Lower leg skin (tissue), 4 donors: Measurements from ENCODE around the gene MYH15. TPM values are rescaled to one million over a fixed set of nuclear protein-coding genes. Genes with fewer than 3 reads are reported as not detected.
"Not testable (repeated sequence)": the region's sequence is repeated elsewhere in the genome, so short reads cannot be mapped to it uniquely, and the experiment has no call there.

Experiments used
- DNase-seq, 2 donors: peaks; one replicate each; pipeline ENCODE4 v3.0.0-alpha.2; 2019; ENCODE audit warnings: low spot score in 2 of 2
- H3K4me3 ChIP-seq: fragments of 200-600 bp; sonication (generic); 2 replicates; pipeline ENCODE4 v1.5.1; 2017; ENCODE audit warnings: mild to moderate bottlenecking, low read depth; ENCODE audit not compliant: poor library complexity, severe bottlenecking
- POLR2A ChIP-seq, 2 donors: fragments of 450-650 bp; IDR thresholded peaks; one replicate each; pipeline ENCODE4 v1.6.1; 2016 to 2017; ENCODE audit warnings: antibody characterized with exemption in 2 of 2, mild to moderate bottlenecking in 1 of 2, moderate library complexity in 1 of 2
- WGBS, 2 donors: methylation state at CpG; one replicate each; pipeline ENCODE4 v1.1.5; 2018; 5-methylcytosine and 5-hydroxymethylcytosine counted together
- intact Hi-C: fragments of 100-400 bp; cut with DNase I; formaldehyde crosslinking; loops from one replicate; pipeline ENCODE4 v1.15.0; 2023; ENCODE audit warnings: low total_unique reads
- total RNA-seq, 4 donors: library from RNA; depleted of rRNA; stranded (reverse); fragments of >200 nt; gene quantifications; one replicate each; pipeline ENCODE4 v1.1.0, GENCODE V29; 2016
- TF ChIP-seq, protein P1 (sequence below), 3 donors: fragments of 450-650 bp; IDR thresholded peaks; one replicate each; pipeline ENCODE4 v1.5.1; 2016; ENCODE audit warnings: antibody characterized with exemption in 3 of 3, mild to moderate bottlenecking in 3 of 3, moderate library complexity in 2 of 3

The MYH15 gene
- total RNA-seq, 4 donors from 2014 or later: 0.04 to 0.88 (median 0.27) TPM

DNA sequence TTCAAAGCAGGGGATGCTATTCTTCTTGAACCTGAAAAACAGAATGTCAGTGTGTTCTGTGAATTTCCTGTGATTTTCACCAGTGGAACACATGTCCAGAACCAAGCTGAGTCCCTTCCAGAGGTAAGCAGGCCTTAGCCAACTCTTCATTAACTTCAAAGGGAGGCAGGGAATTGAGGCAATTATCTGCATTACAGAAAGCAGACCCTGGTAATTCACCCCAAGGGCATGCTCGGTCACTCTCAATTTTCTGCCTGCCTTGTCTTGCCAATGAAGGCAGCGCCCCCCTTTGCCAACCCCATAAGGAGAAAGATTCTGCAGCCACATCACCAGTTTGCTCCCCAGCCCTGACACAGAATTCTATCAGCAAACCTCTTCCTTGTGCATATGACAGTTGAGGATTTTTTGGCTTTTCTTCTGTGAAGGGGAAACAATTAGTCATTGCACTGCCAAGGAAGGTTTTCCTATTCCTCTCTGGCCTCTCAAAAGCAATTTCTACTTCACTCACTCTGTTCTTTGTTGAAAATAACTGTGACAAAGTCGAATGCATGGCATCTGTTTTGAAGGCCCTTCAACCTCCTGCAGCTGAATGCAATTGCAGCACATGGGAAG, 128.8 kb downstream of the MYH15 start:
- WGBS, 2 donors: 55 to 66% methylated on average over 3 of the region's 3 CpGs
- DNase-seq: no peak
- intact Hi-C loops: no loop called here
- TF ChIP-seq, protein P1, sequence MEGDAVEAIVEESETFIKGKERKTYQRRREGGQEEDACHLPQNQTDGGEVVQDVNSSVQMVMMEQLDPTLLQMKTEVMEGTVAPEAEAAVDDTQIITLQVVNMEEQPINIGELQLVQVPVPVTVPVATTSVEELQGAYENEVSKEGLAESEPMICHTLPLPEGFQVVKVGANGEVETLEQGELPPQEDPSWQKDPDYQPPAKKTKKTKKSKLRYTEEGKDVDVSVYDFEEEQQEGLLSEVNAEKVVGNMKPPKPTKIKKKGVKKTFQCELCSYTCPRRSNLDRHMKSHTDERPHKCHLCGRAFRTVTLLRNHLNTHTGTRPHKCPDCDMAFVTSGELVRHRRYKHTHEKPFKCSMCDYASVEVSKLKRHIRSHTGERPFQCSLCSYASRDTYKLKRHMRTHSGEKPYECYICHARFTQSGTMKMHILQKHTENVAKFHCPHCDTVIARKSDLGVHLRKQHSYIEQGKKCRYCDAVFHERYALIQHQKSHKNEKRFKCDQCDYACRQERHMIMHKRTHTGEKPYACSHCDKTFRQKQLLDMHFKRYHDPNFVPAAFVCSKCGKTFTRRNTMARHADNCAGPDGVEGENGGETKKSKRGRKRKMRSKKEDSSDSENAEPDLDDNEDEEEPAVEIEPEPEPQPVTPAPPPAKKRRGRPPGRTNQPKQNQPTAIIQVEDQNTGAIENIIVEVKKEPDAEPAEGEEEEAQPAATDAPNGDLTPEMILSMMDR (IDR thresholded peaks at IDR 0.05): no peak
- no peak for TF ChIP-seq POLR2A (IDR thresholded peaks at IDR 0.05)
- H3K4me3 ChIP-seq: no peak overlapping the region

- no peak overlapping the region for H3K4me3 ChIP-seq
- TF ChIP-seq, protein P1 (IDR thresholded peaks at IDR 0.05): no peak
- no peak for TF ChIP-seq POLR2A (IDR thresholded peaks at IDR 0.05)
- DNase-seq: no peak
- WGBS, 2 donors: 89 to 97% methylated on average over 7 of the region's 7 CpGs
- intact Hi-C loops: no loop called here
These were observed 130.1 kb downstream of the MYH15 start for GRCh38 chr3:108380128-108380795.

DNA sequence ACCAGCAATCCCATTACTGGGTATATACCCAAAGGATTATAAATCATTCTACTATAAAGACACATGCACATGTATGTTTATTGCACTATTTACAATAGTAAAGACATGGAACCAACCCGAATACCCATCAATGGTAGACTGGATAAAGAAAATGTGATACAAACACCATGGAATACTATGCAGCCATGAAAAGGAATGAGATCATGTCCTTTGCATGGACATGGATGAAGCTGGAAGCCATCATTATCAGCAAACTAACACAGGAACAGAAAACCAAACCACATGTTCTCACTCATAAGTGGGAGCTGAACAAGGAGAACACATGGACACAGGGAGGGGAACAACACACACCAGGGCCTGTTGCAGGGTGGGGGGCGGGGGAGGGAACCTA, 131.4 kb downstream of the MYH15 start:
- DNase-seq, H3K4me3 ChIP-seq, intact Hi-C loops: not testable (repeated sequence)
- 83 to 84% methylated on average over 2 of the region's 2 CpGs for WGBS, 2 donors

GRCh38 chr3:108378153-108378951, 132.0 kb downstream of the MYH15 start:
- no peak overlapping the region for H3K4me3 ChIP-seq
- WGBS, 2 donors: 96 to 97% methylated on average over 4 of the region's 4 CpGs
- TF ChIP-seq, protein P1 (IDR thresholded peaks at IDR 0.05): no peak
- no peak for TF ChIP-seq POLR2A (IDR thresholded peaks at IDR 0.05)
- no peak for DNase-seq
- intact Hi-C loops: no loop called here

DNA sequence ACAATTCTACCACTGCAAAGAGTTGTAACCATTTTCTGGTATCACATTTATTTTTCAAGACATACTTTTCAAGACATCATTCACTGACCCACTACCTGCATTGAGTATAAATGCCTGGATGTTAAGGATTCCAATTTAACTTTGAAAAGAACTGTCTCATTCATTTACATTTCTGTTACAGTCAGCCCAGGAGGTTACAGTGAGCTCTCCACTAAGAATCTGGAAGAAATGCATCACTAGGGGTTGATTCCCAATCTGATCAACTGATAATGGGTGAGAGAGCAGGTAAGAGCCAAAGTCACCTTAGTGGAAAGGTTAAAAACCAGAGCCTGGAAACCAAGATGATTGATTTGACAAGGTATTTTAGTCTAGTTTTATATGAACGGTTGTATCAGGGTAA, 133.0 kb downstream of the MYH15 start:
- no peak for DNase-seq
- no peak for TF ChIP-seq POLR2A (IDR thresholded peaks at IDR 0.05)
- TF ChIP-seq, protein P1 (IDR thresholded peaks at IDR 0.05): no peak
- H3K4me3 ChIP-seq: no peak overlapping the region
- WGBS, 2 donors: 77 to 82% methylated on average over 1 of the region's 1 CpG
- intact Hi-C loops: no loop called here

GRCh38 chr3:108376026-108376425, 134.4 kb downstream of the MYH15 start:
- TF ChIP-seq, protein P1 (IDR thresholded peaks at IDR 0.05): no peak
- TF ChIP-seq POLR2A (IDR thresholded peaks at IDR 0.05): no peak
- intact Hi-C loops: no loop called here
- no peak overlapping the region for H3K4me3 ChIP-seq
- 0 to 52% methylated on average over 1 of the region's 1 CpG for WGBS, 2 donors
- DNase-seq: no peak
